Hematopoietic multipotent progenitor cell treated with erythropoietin and hydrocortisone succinate and interleukin-3 and kit ligand, for 8 days (in vitro differentiated cells): Measurements from ENCODE around the gene RERE.

Source experiments
- DNase-seq: peaks from one replicate; pipeline ENCODE4 v3.0.0-alpha.2; 2015

The RERE gene

GRCh38 chr1:8312235-8313218 is 504.9 kb downstream of the RERE start:
- no peak for DNase-seq

- DNase-seq, result no peak
Observed at GRCh38 chr1:8311068-8311718, 506.2 kb downstream of the RERE start.

GRCh38 chr1:8307628-8308027 is 509.8 kb downstream of the RERE start:
- DNase-seq, result no peak

GRCh38 chr1:8303876-8304275 is 513.6 kb downstream of the RERE start:
- no peak for DNase-seq

GRCh38 chr1:8303141-8303540 is 514.3 kb downstream of the RERE start:
- DNase-seq, result no peak
